Jurkat, Clone E6-1 (cell line): ENCODE data around the gene WEE2.

Experiments used
- DNase-seq: peaks from one replicate; pipeline ENCODE4 v3.0.0-alpha.2; 2011; ENCODE audit warnings: low read depth, low spot score
- H3K4me3 ChIP-seq: 2 replicates; pipeline ENCODE4 v1.5.1; 2011; ENCODE audit warnings: mild to moderate bottlenecking, low read length, control low read depth, moderate library complexity

Gene WEE2

DNA sequence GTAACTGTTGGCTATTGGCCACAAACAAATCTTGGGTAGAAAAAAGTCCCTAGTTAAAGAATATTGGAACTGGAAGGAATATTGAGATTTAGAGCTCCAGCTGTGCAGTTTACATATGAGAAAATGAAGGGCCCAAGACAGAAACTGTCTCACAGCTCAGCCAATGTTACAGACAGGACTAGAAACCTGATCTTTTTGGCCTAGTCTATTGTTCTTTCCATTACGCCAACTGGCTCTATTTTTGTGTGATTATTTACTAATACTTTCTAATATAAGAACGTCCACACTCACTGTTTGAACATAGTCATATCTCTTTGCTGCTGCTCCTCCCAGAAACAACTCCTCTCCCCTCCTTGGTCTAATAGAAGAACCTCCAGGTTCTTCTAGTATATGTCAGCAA lies 1.2 kb downstream of the WEE2 start:
- DNase-seq, result no peak

DNA sequence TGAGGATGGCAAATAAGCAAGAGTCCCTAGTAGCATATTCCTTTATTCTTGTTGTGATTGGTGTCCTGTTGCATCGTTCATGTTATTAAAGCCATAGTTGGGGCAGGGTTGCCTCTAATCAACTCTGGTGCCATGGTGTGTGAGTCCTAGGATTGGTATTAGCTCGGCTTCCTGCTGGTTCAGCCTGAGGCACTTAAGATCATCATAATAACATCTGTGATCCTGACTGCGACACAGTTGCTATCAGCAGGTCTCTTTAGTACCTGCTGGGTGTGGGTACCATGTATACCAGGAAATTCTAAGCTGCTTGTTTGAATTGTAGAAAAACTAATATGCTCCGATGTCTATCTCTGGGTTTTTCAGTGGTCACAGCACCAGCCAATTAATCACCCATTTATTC lies 1.6 kb downstream of the WEE2 start:
- no peak overlapping the region for H3K4me3 ChIP-seq
- DNase-seq, result no peak

More for the DNA sequence above, 1.2 kb downstream of the WEE2 start:
- no peak overlapping the region for H3K4me3 ChIP-seq

DNA sequence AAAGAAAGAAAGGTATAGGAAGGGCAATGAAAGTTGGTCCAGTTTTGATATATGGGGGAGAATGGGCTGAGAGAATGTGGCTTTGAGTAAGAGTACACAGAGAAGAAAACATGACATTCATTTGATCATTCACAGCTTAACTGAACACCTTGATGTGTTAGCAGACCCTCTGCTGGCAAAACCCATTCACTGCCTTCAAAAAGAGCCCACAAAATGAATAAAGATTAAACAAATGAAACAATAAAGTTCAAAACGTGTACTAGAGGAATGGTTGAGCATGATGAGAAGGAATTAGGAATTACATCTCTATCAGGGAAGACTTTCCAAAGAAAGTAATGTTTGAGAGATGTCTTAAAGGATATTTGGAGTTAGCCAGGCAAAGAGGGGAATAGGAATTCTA lies 2.1 kb downstream of the WEE2 start:
- DNase-seq, result no peak
- no peak overlapping the region for H3K4me3 ChIP-seq

DNA sequence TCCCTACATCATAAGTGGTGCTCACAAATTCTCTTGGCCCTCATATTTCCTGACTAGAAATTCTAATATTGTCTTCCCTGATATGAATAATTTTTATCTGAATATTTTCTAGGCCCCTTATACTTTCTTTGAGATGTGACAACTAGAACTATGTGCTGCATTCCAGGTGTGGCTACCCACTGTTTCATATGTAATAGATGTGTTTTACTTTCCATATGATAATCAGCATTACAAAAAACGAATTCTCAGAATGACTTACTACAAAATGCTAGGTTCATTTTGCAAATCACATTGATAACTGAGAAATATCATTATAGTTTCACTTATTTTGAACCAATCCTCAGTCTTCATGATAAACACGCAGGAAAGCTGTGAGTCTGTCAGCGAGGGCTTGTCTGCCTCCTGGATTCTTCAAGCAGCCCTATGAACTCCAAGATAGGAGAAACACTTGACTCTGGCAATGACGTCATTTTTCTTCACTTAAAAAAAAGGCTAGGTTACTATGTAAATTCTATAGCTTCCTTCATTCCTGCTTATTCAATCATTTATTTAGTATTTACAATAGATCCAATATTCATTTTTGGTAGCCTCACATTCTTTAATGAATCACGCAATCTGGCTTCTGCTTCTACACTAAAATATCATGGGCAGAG lies 4.6 kb downstream of the WEE2 start:
- DNase-seq, result no peak
- no peak overlapping the region for H3K4me3 ChIP-seq

DNA sequence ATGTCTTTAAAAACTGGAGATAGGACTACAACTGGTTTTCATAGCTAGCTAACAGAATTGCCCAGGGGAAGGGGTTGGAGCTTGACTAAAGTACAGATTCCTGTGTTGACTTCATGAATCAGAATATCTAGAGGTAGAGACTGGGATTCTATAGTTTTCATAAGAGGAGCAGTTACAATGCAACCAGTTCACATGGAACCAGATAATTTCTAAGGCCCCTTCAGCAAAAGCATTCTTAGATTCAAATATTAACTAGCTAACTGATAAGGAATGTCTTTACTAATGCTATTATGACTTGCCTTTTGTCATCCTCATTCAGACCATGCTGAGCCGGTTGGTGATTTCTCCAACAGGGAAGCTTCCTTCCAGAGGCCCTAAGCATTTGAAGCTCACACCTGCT lies 5.7 kb downstream of the WEE2 start:
- no peak for DNase-seq
- H3K4me3 ChIP-seq, result no peak overlapping the region

DNA sequence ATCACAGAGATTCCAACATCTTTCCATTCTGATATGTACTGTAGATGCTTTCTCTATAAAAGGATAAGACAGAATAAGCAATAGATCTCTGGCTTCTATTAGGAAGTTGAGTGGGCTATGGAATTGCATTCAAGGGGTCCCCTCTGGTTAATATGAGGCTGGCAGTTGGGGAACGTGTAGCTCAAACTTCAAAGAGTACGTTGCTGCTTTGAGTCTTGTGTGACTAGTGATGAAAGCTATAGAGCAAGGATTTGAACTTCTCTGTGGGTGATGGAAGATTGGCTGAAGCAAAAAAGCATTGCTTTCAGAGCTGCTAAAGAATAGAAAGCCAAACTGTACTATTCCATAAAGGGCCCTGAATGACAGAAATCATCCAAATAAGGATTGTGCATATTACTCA lies 6.4 kb downstream of the WEE2 start:
- DNase-seq, result no peak
- H3K4me3 ChIP-seq, result no peak overlapping the region

DNA sequence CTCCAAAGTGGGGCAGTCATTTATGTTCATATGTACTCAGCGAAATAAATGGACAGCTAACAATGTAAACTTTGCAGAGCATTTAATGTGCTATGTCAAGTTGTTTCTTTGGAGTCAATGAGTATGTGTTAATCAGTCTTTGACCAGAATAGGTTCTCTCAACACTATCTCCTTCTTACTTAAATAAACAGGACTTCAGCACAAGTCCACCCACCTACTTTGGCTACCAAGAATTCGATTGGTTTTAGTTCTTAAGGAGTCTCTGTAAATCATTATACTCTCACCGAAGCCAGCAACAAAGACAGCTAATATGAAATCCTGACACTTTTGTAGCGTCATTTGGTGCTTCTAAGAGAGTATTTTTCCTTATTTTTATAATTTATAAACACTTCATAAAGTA lies 6.9 kb downstream of the WEE2 start:
- H3K4me3 ChIP-seq, result no peak overlapping the region
- no peak for DNase-seq

DNA sequence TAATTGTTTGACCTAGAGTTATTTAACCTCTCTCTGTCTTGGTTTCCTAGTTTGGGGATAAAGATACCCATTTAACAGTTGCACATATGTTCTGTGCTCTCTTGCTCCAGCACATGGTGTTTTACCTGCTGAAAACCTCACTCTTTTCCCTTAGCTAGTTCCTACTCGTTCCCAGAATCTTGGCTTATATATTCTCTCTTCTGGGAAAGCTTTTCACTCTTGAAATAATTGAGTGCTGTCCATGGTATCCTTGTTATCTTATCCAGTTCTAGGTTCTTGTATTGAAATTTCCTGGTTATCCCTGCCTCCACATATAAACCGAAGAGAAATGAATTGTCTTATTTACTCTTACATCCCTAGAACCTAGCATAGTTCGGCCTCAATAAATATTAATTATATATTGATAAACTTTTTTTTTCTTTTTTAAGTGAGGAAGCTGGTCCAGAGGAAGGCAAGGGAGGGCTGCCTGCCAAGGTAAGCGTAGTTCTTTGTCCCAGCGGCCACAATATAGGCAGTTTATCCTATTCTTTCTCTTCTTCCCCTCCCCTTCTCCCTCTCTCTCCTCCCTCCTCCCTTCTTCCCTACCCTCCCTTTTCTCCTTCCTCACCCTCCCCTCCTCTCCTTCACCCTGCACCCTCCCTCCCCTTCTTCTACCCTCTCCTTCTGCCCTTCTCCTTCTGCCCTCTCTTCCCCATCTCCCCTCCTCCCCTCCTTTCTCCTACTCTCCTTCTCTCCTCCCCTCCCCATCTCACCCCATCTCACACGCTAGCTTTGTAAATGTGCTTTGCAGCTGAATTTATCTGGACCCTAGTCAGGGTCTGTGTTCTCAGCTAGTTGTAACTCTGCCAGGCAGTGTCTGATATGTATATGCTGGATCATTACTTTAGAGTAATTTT lies 7.9 kb downstream of the WEE2 start:
- H3K4me3 ChIP-seq, result no peak overlapping the region
- no peak for DNase-seq

DNA sequence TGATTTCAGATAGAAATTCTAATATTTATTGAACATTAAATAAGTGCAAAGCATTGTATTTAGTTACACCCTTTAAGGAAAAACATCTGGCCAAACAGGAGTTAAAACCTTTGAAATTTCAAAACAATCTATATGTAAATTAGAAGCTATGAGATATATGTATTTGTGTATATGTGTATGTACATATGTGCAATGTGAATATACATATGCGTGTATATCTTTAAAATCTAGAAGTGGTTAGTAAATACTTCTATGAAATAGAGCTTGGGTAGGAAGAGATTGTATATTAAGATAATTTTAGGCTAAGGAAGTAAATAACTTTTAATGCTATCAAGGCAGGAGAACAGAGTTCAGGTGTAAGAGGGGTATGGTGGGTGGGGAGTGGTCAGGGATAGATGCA lies 9.3 kb downstream of the WEE2 start:
- no peak overlapping the region for H3K4me3 ChIP-seq
- DNase-seq, result no peak

DNA sequence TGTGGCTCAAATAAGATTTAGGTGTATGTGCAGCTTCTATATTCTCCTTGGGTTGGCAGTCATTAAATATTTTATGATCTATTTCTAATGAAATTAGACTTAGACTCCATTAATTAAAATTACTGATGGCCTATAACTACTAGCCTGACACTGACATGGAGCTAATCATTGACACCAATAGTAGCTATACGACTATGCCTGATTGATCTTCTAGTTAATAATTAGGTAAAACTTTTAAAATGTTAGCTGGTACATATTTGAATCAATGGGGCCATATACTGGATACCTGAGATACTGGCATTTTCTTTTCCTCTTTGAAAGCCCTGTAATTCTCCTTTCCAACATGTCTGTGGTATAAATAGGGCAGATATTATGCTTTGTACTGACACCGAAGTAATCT lies 14.4 kb downstream of the WEE2 start:
- no peak for DNase-seq
- H3K4me3 ChIP-seq, result no peak overlapping the region

DNA sequence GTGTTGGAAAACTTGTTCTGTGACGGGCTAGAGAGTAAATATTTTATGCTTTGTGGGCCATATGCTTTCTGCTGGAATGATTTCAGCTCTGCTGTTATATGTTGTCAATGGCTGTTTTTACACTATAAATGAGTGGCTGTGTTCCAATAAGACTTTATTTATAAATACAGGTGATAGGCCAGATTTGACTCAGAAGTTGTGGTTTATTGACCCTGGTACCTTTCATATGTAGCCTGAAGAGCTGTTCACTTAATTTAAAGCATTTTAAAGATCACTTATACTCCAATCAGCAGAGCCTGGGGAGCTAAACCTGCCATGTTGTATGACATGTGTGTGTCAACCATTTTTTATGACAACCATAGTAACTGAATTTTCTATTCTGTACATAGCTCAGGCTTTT lies 20.9 kb downstream of the WEE2 start:
- H3K4me3 ChIP-seq, result no peak overlapping the region
- no peak for DNase-seq

DNA sequence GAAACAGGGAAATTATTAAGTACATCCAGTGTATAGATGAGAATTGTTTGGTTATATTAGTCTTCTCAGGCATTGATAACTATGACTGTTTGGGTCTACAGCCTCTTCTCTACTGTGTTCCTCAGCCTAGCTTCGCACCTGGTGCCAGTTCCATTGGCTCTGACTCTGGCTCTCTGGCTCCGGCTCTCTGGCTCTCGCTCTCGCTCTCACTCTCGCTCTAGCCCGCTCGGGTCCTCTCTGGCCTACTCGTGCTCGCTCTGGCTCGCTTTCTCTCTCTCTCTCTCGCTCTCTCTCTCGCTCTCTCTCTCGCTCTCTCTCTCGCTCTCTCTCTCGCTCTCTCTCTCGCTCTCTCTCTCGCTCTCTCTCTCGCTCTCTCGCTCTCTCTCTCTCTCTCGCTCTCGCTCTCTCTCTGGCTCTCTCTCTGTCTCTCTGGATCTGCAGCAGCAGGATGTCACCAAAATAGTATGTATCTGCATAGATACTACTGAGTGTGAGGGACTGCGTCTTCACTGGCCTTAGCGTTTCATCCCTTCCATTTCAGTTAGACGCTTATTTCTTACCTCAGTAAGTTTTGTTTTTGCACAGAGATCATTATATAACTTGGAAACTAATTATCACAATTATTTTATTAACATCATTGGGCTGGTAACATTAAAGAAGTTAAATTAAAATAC lies 23.5 kb downstream of the WEE2 start:
- H3K4me3 ChIP-seq, result no peak overlapping the region

DNA sequence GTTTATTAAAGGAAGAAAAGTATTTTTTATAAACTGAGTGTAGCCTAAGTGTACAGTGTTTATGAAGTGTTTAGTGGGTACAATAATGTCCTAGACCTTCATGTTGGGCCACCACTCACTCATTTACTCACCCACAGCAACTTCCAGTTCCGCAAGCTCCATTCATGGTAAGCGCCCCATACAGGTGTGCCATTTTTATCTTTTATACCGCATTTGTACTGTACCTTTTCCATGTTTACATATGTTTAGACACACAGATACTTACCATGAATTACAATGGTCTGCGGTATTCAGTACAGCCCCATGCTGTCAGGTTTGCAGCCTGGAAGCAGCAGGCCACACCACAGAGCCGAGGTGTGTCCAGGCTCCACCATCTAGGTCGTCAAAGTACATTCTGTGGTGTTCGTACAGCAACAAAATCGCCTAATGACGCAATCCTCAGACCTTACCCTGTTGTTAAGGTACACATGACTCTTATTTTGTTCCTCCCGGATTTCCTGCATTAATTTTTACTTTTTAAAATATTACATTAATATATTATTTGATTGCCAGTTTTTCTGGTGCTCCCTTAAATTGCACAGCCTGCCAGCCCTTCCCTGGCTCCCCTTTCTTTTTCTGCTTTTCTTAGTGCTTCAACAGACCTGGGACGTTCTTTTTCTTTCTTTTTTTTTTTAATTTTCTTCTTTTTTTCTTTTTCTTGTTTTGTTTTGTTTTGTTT lies 29.1 kb downstream of the WEE2 start:
- DNase-seq, result no peak
- H3K4me3 ChIP-seq, result peak overlapping the region; percentile 78

More for the DNA sequence above, 23.5 kb downstream of the WEE2 start:
- no peak for DNase-seq

DNA sequence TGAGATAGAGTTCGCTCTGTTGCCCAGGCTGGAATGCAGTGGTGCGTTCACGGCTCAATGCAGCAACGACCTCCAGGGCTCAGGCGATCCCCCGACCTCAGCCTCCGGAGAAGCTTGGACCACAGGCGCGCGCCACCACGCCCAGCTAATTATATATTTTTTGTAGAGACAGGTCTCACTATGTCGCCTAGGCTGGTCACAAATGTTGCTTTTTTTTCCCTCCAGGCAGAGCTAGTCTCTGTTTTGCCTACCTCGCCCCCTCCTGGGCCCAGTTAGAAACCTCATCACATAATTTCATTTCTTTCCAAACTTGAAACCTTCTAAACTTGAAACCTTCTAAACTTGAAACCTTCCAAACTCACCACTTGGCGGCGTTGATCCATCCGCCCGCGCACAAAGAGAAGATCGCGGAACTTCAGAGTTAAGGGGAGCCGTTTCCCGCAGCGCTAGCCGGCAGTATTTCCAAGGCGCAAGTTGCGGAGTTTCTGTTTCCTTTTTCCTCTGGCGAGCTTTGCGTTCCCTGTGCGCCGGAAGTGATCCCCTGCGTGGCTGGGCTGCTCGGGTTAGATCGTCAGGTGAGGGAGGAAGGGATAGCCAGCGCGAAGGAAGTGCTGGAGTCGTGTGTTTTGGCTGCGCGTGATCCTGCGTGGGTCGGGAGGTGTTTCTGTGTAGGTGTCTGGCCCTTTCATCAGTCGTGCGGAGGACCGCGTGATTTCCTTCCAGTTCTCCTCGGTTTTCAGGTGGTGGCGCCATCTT lies 29.9 kb downstream of the WEE2 start, which contains the start of gene SSBP1:
TSS of gene SSBP1 (plus strand) at position 523 of the 756 bp plus-strand sequence. CDS start 809 bp downstream, outside the sequence.
- DNase-seq, result peak; percentile 98
- H3K4me3 ChIP-seq, result peak within 1 kb of the TSS; percentile 78

DNA sequence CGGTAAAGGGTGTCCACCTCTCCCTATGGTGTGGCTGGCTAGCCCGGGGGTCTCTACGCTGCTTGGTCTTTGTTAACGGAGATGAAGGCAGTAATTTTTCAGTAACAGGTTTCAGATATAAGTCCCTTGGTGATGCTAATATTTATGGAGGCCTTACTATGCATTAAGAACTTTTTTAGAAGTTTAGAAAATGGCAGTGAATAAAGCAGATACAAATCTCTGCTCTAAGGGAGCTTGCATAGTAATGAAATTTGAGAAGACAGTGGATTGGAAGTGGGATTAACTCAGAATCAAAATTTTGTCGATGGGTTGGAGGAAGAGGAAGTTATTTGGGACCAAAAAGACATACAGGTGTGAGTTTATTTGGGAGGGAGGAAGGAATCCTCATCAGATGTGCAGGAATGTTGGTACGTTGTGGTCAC lies 30.4 kb downstream of the WEE2 start:
- peak overlapping the region; percentile 78 for H3K4me3 ChIP-seq
- no peak for DNase-seq

DNA sequence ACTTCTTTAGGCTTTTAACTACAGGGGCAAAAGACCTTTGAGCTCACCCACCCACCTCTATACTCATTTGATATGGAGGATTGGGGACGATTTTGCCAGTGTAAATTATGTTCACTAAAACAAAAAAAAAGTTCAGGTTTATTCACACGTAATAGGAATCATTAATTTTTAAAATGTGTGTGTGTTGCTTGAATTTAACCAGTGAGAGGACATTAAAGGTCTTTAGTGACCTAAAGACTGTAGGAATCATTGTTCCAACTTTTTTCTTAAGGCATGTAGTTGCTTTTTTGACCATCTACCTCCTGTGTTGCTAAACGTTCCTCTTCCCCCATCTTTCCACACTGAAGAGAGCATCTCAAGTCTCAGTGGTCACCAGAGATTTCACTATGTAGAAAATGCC lies 31.1 kb downstream of the WEE2 start:
- DNase-seq, result no peak
- peak overlapping the region; percentile 78 for H3K4me3 ChIP-seq

DNA sequence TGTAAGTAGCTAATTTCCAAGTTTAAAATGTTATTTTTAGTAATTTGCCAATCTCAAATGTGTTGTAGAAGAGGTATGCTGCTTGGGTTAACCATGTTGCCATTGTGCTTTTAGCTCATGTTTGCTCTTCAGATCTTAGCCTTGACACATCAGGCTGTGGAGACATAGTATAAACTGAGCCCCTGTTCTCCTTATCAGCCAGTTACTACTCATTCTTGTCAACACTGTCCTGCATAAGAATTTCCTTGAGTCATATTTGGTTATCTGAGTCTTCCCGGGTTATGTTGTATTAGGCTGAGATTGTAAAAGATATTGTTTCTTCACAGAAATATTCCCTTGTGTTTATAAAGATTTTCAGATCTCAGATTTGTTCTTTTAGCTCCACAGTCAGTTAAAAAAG lies 34.1 kb downstream of the WEE2 start:
- no peak overlapping the region for H3K4me3 ChIP-seq
- DNase-seq, result no peak

DNA sequence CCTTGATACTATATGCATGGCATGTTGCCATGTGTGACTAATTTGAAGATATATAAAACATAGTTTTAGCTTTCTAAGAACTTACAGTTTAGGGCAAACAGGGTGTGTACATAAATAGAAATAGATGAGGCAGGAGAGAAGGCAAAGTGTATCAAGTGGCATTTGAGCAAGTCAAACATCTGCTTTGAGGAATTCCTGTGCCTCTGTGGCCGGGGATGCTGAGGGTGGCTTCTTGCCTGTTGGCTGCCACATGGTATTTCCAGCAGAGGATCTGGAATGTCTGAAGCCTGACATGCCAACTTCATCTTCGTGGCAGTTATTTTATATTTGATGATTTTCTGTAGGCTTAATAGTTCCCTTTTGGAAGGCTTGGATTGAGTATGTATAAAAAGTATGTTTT lies 36.0 kb downstream of the WEE2 start:
- no peak for DNase-seq

DNA sequence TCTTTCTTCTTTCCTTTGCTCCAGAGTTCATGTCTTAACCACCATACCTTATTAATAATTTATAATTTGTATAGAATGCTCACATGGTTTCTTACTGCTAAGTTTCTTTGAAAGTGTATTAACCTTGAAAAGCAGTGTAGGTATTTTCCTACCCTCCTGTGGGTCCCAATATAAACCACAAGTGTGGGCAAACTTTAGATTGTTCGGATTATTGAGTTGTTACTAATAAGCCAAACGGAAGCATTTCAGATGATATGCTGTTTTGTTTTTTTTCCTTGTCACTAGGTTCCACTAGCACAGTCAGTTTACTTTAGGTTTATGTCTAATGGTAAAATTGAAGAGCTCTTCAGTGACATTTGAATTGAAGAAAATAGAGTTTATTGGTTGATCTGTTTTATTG lies 40.2 kb downstream of the WEE2 start:
- no peak overlapping the region for H3K4me3 ChIP-seq
- no peak for DNase-seq

More for the DNA sequence above, 36.0 kb downstream of the WEE2 start:
- no peak overlapping the region for H3K4me3 ChIP-seq
